GM18498 (cell line): Measurements from ENCODE around the gene OR1F1.
"Not testable (repeated sequence)": the region's sequence is repeated elsewhere in the genome, so short reads cannot be mapped to it uniquely, and the experiment has no call there.

Experiments used
- ATAC-seq: cut with Tn5 transposase; IDR thresholded peaks from one replicate; pipeline ENCODE4 v1.9.1; 2021; ENCODE audit warnings: mild to moderate bottlenecking, moderate library complexity; ENCODE audit not compliant: unreplicated experiment

The OR1F1 gene

GRCh38 chr16:3187798-3188674, at the start of gene OR1F1:
Gene OR1F1, plus strand, starts transcription at chr16:3188204.
- no peak for ATAC-seq

- no peak for ATAC-seq
These were observed 49.7 kb upstream of the OR1F1 start for GRCh38 chr16:3138342-3138741.

GRCh38 chr16:3138823-3139426, 49.1 kb upstream of the OR1F1 start:
- no peak for ATAC-seq

GRCh38 chr16:3139561-3139960, 48.4 kb upstream of the OR1F1 start:
- not testable (repeated sequence) for ATAC-seq

GRCh38 chr16:3140603-3141427, 47.2 kb upstream of the OR1F1 start:
- ATAC-seq, result no peak

- ATAC-seq, result no peak
These were observed 46.2 kb upstream of the OR1F1 start for GRCh38 chr16:3141781-3142311.

GRCh38 chr16:3142327-3142726, 45.7 kb upstream of the OR1F1 start:
- no peak for ATAC-seq

- ATAC-seq, result no peak
These were observed 45.2 kb upstream of the OR1F1 start for GRCh38 chr16:3142770-3143169.

GRCh38 chr16:3143189-3143588, 44.8 kb upstream of the OR1F1 start:
- ATAC-seq, result no peak

- no peak for ATAC-seq
These were observed 44.2 kb upstream of the OR1F1 start for GRCh38 chr16:3143598-3144320.

GRCh38 chr16:3144321-3144983, 43.6 kb upstream of the OR1F1 start:
- ATAC-seq, result no peak

GRCh38 chr16:3145151-3145550, 42.9 kb upstream of the OR1F1 start:
- no peak for ATAC-seq

- ATAC-seq, result no peak
These were observed 42.3 kb upstream of the OR1F1 start for GRCh38 chr16:3145660-3146059.

GRCh38 chr16:3147046-3147756, 40.8 kb upstream of the OR1F1 start:
- ATAC-seq, result no peak

- no peak for ATAC-seq
These were observed 40.3 kb upstream of the OR1F1 start for GRCh38 chr16:3147757-3148104.

GRCh38 chr16:3148256-3149192, 39.5 kb upstream of the OR1F1 start:
- ATAC-seq, result no peak

GRCh38 chr16:3149193-3149530, 38.8 kb upstream of the OR1F1 start:
- ATAC-seq, result no peak

- peak; percentile 8 for ATAC-seq
These were observed 38.2 kb upstream of the OR1F1 start for GRCh38 chr16:3149630-3150345.
